Neural cell (in vitro differentiated cells): ENCODE data around the gene MAP3K5. TPM values are rescaled to one million over a fixed set of nuclear protein-coding genes. Genes with fewer than 3 reads are reported as not detected.

Experiments used
- H2AFZ ChIP-seq: fragments of 200-600, 300-800 bp; sonication (generic), shearing (Covaris generic); 2 replicates; pipeline ENCODE4 v1.6.0; 2014; ENCODE audit warnings: low read depth, mild to moderate bottlenecking, antibody characterized with exemption, low read length, moderate library complexity
- H3F3A ChIP-seq: fragments of 200-600 bp; shearing (Covaris generic); 2 replicates; pipeline ENCODE4 v1.6.1; 2016; ENCODE audit warnings: mild to moderate bottlenecking, moderate library complexity, mixed read lengths, antibody characterized with exemption, low read length; ENCODE audit not compliant: insufficient read depth, poor library complexity, severe bottlenecking
- H3K27ac ChIP-seq: fragments of 200-600, 300-800 bp; sonication (generic), shearing (Covaris generic); 2 replicates; pipeline ENCODE4 v1.5.1; 2014; ENCODE audit warnings: mild to moderate bottlenecking, low read length, moderate library complexity
- H3K27me3 ChIP-seq: fragments of 300-800, 200-600 bp; sonication (generic), shearing (Covaris generic); 2 replicates; pipeline ENCODE4 v1.6.0; 2014; ENCODE audit warnings: mild to moderate bottlenecking, low read depth, low read length, moderate library complexity; ENCODE audit not compliant: insufficient read depth
- H3K36me3 ChIP-seq: fragments of 300-800, 200-600 bp; sonication (generic), shearing (Covaris generic); 2 replicates; pipeline ENCODE4 v1.5.1; 2014; ENCODE audit warnings: mild to moderate bottlenecking, antibody characterized with exemption, low read length, moderate library complexity; ENCODE audit not compliant: insufficient read depth
- H3K4me2 ChIP-seq: fragments of 300-800, 200-600 bp; sonication (generic), shearing (Covaris generic); 2 replicates; pipeline ENCODE4 v1.6.0; 2014; ENCODE audit warnings: mild to moderate bottlenecking, low read length
- H3K4me3 ChIP-seq: fragments of 300-800, 200-600 bp; sonication (generic), shearing (Covaris generic); 2 replicates; pipeline ENCODE4 v1.5.1; 2014; ENCODE audit warnings: mild to moderate bottlenecking, low read length, moderate library complexity
- H3K79me2 ChIP-seq: fragments of 200-600 bp; shearing (Covaris generic); replicated peaks from 2 replicates; pipeline ENCODE4 v1.6.0; 2014; ENCODE audit warnings: mild to moderate bottlenecking, low read length, moderate library complexity; ENCODE audit not compliant: insufficient read depth
- H3K9ac ChIP-seq: fragments of 300-800, 200-600 bp; sonication (generic), shearing (Covaris generic); 2 replicates; pipeline ENCODE4 v1.6.1; 2016; ENCODE audit warnings: mild to moderate bottlenecking, low read length, mixed read lengths
- H3K9me2 ChIP-seq: fragments of 200-600 bp; shearing (Covaris generic); 2 replicates; pipeline ENCODE4 v1.6.1; 2016; ENCODE audit warnings: mild to moderate bottlenecking, low read length, mixed read lengths; ENCODE audit not compliant: insufficient read depth
- H3K9me3 ChIP-seq: fragments of 200-600, 300-800 bp; sonication (generic), shearing (Covaris generic); 2 replicates; pipeline ENCODE4 v1.6.1; 2016; ENCODE audit warnings: mild to moderate bottlenecking, mixed run types, low read length, moderate library complexity, mixed read lengths
- H4K20me1 ChIP-seq: fragments of 200-600 bp; shearing (Covaris generic); 2 replicates; pipeline ENCODE4 v1.6.1; 2016; ENCODE audit warnings: mild to moderate bottlenecking, mixed run types; ENCODE audit not compliant: insufficient read depth
- EP300 ChIP-seq: fragments of 450-650 bp; conservative IDR thresholded peaks from 2 replicates; pipeline ENCODE4 v1.6.1; 2014; ENCODE audit warnings: antibody characterized with exemption, mild to moderate bottlenecking, moderate library complexity; ENCODE audit not compliant: poor library complexity, severe bottlenecking
- EZH2 ChIP-seq: fragments of 200-600, 300-800 bp; shearing (Covaris generic), sonication (generic); IDR thresholded peaks from 2 replicates; pipeline ENCODE4 v1.6.1; 2014; ENCODE audit warnings: antibody characterized with exemption, low read length, borderline replicate concordance, mild to moderate bottlenecking; ENCODE audit not compliant: insufficient read depth, poor library complexity, severe bottlenecking
- MXI1 ChIP-seq: fragments of 450-650 bp; conservative IDR thresholded peaks from 2 replicates; pipeline ENCODE4 v1.6.1; 2014; ENCODE audit warnings: antibody characterized with exemption, mild to moderate bottlenecking; ENCODE audit not compliant: poor library complexity, severe bottlenecking
- POLR2AphosphoS5 ChIP-seq: IDR thresholded peaks from 2 replicates; pipeline ENCODE4 v1.6.1; 2012
- RAD21 ChIP-seq: fragments of 450-650 bp; conservative IDR thresholded peaks from 2 replicates; pipeline ENCODE4 v1.6.1; 2014; ENCODE audit warnings: antibody characterized with exemption, mild to moderate bottlenecking, moderate library complexity
- REST ChIP-seq: IDR thresholded peaks from 2 replicates; pipeline ENCODE4 v1.6.1; 2012; ENCODE audit warnings: borderline replicate concordance
- SMC3 ChIP-seq: fragments of 450-650 bp; conservative IDR thresholded peaks from 2 replicates; pipeline ENCODE4 v1.6.1; 2014; ENCODE audit warnings: antibody characterized with exemption, mild to moderate bottlenecking, moderate library complexity; ENCODE audit not compliant: poor library complexity
- TAF1 ChIP-seq: IDR thresholded peaks from 2 replicates; pipeline ENCODE4 v1.6.1; 2012; ENCODE audit warnings: low read depth
- polyA plus RNA-seq: library from polyadenylated mRNA; depleted of rRNA; stranded (reverse); fragments of >200 nt; gene quantifications from 2 replicates; pipeline ENCODE4 v1.2.3, GENCODE V29; 2014
- TF ChIP-seq, protein P1 (sequence below): fragments of 450-650 bp; IDR thresholded peaks from 2 replicates; pipeline ENCODE4 v1.5.1; 2014; ENCODE audit warnings: antibody characterized with exemption, mild to moderate bottlenecking, moderate library complexity; ENCODE audit not compliant: poor library complexity, severe bottlenecking

MAP3K5 gene
- polyA plus RNA-seq, 1 donor from 2014 or later, result 2.0 TPM

DNA sequence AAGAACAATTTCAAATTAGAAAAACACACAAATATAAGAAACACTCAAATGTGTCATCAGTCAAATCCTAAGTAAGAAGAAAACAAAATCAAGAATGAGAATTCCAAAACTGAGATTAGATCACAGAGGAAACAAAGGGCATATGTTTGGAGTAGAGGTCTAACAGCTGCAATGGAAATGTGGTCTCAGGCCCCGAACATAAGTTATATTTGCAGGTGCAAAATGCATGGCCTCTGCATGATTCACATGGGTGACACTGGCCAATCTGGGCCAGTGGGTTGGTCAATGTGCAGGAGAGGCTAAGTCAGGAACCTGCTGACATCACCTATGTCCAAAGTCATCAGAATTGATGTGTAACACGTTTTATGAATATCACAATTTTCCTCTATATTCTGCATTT is 133.6 kb downstream of the MAP3K5 start:
- Histone ChIP-seq H3K27me3 (no peaks in the 10 kb centered on the region), H4K20me1 (no peaks in the 10 kb centered on the region), H3K4me2 (no peak overlapping the region), H3K4me3 (no peak overlapping the region), H3K79me2 (no peaks in the 10 kb centered on the region), H3K27ac (no peak overlapping the region), H3K36me3 (no peaks in the 10 kb centered on the region), H3K9ac (no peak overlapping the region), H3K9me3 (no peaks in the 10 kb centered on the region), H2AFZ (no peak overlapping the region), H3F3A (no peaks in the 10 kb centered on the region), H3K9me2 (no peaks in the 10 kb centered on the region)
- TF ChIP-seq MXI1, result no peak
- TF ChIP-seq POLR2AphosphoS5, result no peak
- no peak for TF ChIP-seq RAD21
- TF ChIP-seq SMC3, result no peak
- TF ChIP-seq EZH2, result no peak

DNA sequence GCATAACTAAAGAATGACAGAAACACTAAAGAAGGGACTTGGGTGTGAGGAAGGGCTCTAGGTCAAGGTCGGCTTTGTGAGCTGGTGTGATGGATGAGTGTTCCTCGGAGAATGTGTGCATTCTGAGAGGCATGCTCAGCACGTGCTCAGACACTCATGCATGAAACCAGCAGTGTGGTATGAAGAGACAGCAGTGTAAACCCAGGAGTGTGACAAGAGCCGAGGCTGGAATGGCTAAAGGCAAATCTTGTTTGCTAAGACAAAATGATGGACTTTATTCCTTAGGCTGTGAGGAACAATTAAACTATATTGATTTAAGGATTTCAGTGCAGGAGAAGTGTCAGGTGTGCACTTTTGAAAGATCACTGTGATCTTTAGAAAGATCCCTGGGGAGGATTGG is 134.6 kb downstream of the MAP3K5 start:
- no peak for TF ChIP-seq TAF1
- TF ChIP-seq EZH2, result no peak
- TF ChIP-seq RAD21, result no peak
- TF ChIP-seq SMC3, result no peak
- TF ChIP-seq, protein P1, sequence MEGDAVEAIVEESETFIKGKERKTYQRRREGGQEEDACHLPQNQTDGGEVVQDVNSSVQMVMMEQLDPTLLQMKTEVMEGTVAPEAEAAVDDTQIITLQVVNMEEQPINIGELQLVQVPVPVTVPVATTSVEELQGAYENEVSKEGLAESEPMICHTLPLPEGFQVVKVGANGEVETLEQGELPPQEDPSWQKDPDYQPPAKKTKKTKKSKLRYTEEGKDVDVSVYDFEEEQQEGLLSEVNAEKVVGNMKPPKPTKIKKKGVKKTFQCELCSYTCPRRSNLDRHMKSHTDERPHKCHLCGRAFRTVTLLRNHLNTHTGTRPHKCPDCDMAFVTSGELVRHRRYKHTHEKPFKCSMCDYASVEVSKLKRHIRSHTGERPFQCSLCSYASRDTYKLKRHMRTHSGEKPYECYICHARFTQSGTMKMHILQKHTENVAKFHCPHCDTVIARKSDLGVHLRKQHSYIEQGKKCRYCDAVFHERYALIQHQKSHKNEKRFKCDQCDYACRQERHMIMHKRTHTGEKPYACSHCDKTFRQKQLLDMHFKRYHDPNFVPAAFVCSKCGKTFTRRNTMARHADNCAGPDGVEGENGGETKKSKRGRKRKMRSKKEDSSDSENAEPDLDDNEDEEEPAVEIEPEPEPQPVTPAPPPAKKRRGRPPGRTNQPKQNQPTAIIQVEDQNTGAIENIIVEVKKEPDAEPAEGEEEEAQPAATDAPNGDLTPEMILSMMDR, result no peak
- no peak for TF ChIP-seq POLR2AphosphoS5
- TF ChIP-seq EP300, result no peak
- TF ChIP-seq REST, result no peak
- TF ChIP-seq MXI1, result no peak
- no peaks in the 10 kb centered on the region for H3K36me3 ChIP-seq
- no peaks in the 10 kb centered on the region for H3K79me2 ChIP-seq
- H3K4me2 ChIP-seq, result no peak overlapping the region
- H3F3A ChIP-seq, result no peaks in the 10 kb centered on the region
- no peak overlapping the region for H2AFZ ChIP-seq
- no peak overlapping the region for H3K9ac ChIP-seq
- no peaks in the 10 kb centered on the region for H4K20me1 ChIP-seq
- H3K27ac ChIP-seq, result no peak overlapping the region
- no peaks in the 10 kb centered on the region for H3K27me3 ChIP-seq
- H3K9me3 ChIP-seq, result no peaks in the 10 kb centered on the region
- no peaks in the 10 kb centered on the region for H3K9me2 ChIP-seq
- no peak overlapping the region for H3K4me3 ChIP-seq

GRCh38 chr6:136656121-136656520 is 136.2 kb downstream of the MAP3K5 start:
- Histone ChIP-seq H3K9me2 (no peaks in the 10 kb centered on the region), H3K36me3 (no peaks in the 10 kb centered on the region), H3K27ac (no peak overlapping the region), H3K4me3 (no peak overlapping the region), H3K9me3 (no peaks in the 10 kb centered on the region), H4K20me1 (no peaks in the 10 kb centered on the region), H3K4me2 (no peak overlapping the region), H3K9ac (no peak overlapping the region), H3F3A (no peaks in the 10 kb centered on the region), H3K27me3 (no peaks in the 10 kb centered on the region), H2AFZ (no peak overlapping the region), H3K79me2 (no peaks in the 10 kb centered on the region)
- TF ChIP-seq MXI1 (no peak), TAF1 (no peak), EZH2 (no peak), POLR2AphosphoS5 (no peak), RAD21 (no peak), REST (no peak), SMC3 (no peak), EP300 (no peak)
- TF ChIP-seq, protein P1, result no peak
